HepG2 (cell line): ENCODE data around the gene SYNGAP1. TPM values are rescaled to one million over a fixed set of nuclear protein-coding genes. Genes with fewer than 3 reads are reported as not detected.

Source experiments
- DR1 ChIP-seq: sonication (generic); formaldehyde crosslinking; IDR thresholded peaks from 2 replicates; pipeline ENCODE4 v1.8.0; 2021; ENCODE audit warnings: mild to moderate bottlenecking, missing genetic modification reagents, inconsistent platforms
- HOXA3 ChIP-seq: sonication (generic); formaldehyde crosslinking; IDR thresholded peaks from 2 replicates; pipeline ENCODE4 v1.5.0; 2020; ENCODE audit warnings: missing genetic modification reagents
- IRX3 ChIP-seq: sonication (generic); formaldehyde crosslinking; IDR thresholded peaks from 2 replicates; pipeline ENCODE4 v1.8.1; 2023; ENCODE audit warnings: mild to moderate bottlenecking, low read depth, missing genetic modification reagents, borderline replicate concordance
- LCORL ChIP-seq, 2 experiments: fragments of 450-650 bp in 1 of 2; sonication (generic) in 1 of 2; formaldehyde crosslinking in 1 of 2; IDR thresholded peaks; 2 replicates each; pipeline versions ENCODE4 v1.5.0 to v1.6.1; 2017 to 2020; ENCODE audit warnings: antibody characterized with exemption in 1 of 2, missing genetic modification reagents in 1 of 2
- MLXIP ChIP-seq: sonication (generic); formaldehyde crosslinking; IDR thresholded peaks from 2 replicates; pipeline ENCODE4 v1.9.0; 2021; ENCODE audit warnings: missing genetic modification reagents, borderline replicate concordance
- NR3C1 ChIP-seq: sonication (generic); formaldehyde crosslinking; IDR thresholded peaks from 2 replicates; pipeline ENCODE4 v1.4.0; 2020; ENCODE audit warnings: missing genetic modification reagents
- SRSF1 ChIP-seq: fragments of 200-400 bp; formaldehyde crosslinking; optimal IDR thresholded peaks from 2 replicates; pipeline ENCODE3; 2017; ENCODE audit warnings: mild to moderate bottlenecking, low read depth, low read length, moderate library complexity
- SRSF4 ChIP-seq: fragments of 200-400 bp; formaldehyde crosslinking; IDR thresholded peaks from one replicate; pipeline ENCODE4 v1.6.1; 2018; ENCODE audit warnings: mild to moderate bottlenecking, low read depth, low read length, moderate library complexity; ENCODE audit not compliant: poor library complexity, severe bottlenecking
- SYNCRIP ChIP-seq: fragments of 200-400 bp; formaldehyde crosslinking; IDR thresholded peaks from 2 replicates; pipeline ENCODE4 v1.6.1; 2018; ENCODE audit warnings: mild to moderate bottlenecking, low read depth, low read length; ENCODE audit not compliant: insufficient read depth
- ZNF24 ChIP-seq: fragments of 450-650 bp; IDR thresholded peaks from 2 replicates; pipeline ENCODE4 v1.6.1; 2017; ENCODE audit warnings: antibody characterized with exemption, mild to moderate bottlenecking
- ZSCAN29 ChIP-seq: sonication (generic); formaldehyde crosslinking; conservative IDR thresholded peaks from 2 replicates; pipeline ENCODE4 v1.4.0; 2020; ENCODE audit warnings: mild to moderate bottlenecking, missing genetic modification reagents
- polyA plus RNA-seq, 8 experiments: library from polyadenylated mRNA; depleted of rRNA in 3 of 8; stranded (reverse) in 7 of 8; unstranded in 1 of 8; fragments of >200 nt; fragmentation: Illumina TruSeq in 4 of 8; extraction: Trizol in 4 of 8; gene quantifications; 2 replicates each; pipeline versions ENCODE4 v1.2.1 to v1.2.3, GENCODE V29; 2011 to 2016; ENCODE audit warnings: low read depth in 4 of 8, missing spikeins in 1 of 8, mixed read lengths in 1 of 8; ENCODE audit not compliant: insufficient read depth in 1 of 8
- total RNA-seq, 5 experiments: library from RNA; depleted of rRNA; stranded (reverse); fragments of >200 nt; fragmentation: Illumina TruSeq; extraction: Trizol; gene quantifications; 2 replicates each; pipeline ENCODE4 v1.2.3, GENCODE V29; 2016; ENCODE audit warnings: low read depth in 1 of 5
- TF ChIP-seq, protein P1 (sequence below): sonication (generic); formaldehyde crosslinking; conservative IDR thresholded peaks from 2 replicates; pipeline ENCODE4 v1.8.1; 2023; ENCODE audit warnings: missing genetic modification reagents
- TF ChIP-seq, protein P2 (sequence below): sonication (generic); formaldehyde crosslinking; IDR thresholded peaks from 2 replicates; pipeline ENCODE4 v1.5.1; 2020; ENCODE audit warnings: mild to moderate bottlenecking, missing genetic modification reagents, borderline replicate concordance
- TF ChIP-seq, protein P3 (sequence below): sonication (generic); formaldehyde crosslinking; IDR thresholded peaks from 2 replicates; pipeline ENCODE4 v1.9.0; 2021; ENCODE audit warnings: missing genetic modification reagents, mild to moderate bottlenecking, borderline replicate concordance

SYNGAP1 gene
- total and polyA plus RNA-seq, 2 of the 13 experiments (the other 11 are each of a cell fraction or from before 2014, with no cell fraction given), result 0.75 to 1.1 TPM

DNA sequence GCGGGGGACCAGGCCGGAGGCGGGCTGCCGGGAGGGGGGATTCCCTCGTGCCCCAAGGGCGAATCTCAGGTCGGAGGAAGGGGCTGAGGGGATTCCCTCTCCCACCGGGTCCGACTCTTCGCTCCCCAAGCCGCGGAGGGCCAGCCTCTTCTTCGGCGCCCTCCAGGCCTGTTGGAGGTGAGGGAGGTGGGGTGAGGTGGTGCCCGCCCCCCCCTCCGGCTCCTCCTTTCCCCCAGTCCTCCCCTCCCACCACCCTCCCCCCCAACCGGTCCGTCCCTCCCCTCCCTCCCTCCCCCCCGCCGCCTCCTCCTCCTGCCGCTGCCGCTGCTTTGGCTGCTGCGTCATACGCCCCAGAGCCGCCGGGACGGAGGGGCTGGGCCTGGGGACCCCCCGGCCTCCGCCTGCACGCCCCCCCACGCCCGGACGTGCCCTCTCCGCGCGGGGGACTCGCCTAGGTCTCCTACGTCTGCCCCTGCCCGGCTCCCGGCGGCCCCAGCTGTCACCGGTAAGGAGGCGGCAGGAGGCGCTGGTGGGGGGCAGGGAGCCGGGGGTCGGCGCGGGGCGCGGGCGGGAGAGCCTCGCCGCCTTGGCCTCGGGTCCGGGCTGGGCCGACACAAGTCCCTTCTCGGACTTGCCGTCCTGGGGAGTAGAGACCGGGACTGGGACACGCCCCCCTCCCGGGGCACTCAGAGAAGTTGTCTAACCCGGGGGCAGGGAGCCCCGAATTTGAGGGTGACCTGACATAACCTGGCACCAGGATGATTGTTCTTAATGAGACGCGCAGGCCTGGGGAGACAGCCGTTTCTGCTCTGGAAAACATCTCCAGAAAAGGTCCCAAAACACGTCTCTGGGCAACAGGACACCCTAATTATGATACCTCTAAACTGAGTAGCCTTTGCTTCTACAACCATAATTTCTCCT lies 8.9 kb upstream of the SYNGAP1 start, which contains the start of gene PHF1 (continued):
- TF ChIP-seq, protein P1, sequence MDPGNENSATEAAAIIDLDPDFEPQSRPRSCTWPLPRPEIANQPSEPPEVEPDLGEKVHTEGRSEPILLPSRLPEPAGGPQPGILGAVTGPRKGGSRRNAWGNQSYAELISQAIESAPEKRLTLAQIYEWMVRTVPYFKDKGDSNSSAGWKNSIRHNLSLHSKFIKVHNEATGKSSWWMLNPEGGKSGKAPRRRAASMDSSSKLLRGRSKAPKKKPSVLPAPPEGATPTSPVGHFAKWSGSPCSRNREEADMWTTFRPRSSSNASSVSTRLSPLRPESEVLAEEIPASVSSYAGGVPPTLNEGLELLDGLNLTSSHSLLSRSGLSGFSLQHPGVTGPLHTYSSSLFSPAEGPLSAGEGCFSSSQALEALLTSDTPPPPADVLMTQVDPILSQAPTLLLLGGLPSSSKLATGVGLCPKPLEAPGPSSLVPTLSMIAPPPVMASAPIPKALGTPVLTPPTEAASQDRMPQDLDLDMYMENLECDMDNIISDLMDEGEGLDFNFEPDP (CRISPR knock-in tag), result no peak
- TF ChIP-seq, protein P2, sequence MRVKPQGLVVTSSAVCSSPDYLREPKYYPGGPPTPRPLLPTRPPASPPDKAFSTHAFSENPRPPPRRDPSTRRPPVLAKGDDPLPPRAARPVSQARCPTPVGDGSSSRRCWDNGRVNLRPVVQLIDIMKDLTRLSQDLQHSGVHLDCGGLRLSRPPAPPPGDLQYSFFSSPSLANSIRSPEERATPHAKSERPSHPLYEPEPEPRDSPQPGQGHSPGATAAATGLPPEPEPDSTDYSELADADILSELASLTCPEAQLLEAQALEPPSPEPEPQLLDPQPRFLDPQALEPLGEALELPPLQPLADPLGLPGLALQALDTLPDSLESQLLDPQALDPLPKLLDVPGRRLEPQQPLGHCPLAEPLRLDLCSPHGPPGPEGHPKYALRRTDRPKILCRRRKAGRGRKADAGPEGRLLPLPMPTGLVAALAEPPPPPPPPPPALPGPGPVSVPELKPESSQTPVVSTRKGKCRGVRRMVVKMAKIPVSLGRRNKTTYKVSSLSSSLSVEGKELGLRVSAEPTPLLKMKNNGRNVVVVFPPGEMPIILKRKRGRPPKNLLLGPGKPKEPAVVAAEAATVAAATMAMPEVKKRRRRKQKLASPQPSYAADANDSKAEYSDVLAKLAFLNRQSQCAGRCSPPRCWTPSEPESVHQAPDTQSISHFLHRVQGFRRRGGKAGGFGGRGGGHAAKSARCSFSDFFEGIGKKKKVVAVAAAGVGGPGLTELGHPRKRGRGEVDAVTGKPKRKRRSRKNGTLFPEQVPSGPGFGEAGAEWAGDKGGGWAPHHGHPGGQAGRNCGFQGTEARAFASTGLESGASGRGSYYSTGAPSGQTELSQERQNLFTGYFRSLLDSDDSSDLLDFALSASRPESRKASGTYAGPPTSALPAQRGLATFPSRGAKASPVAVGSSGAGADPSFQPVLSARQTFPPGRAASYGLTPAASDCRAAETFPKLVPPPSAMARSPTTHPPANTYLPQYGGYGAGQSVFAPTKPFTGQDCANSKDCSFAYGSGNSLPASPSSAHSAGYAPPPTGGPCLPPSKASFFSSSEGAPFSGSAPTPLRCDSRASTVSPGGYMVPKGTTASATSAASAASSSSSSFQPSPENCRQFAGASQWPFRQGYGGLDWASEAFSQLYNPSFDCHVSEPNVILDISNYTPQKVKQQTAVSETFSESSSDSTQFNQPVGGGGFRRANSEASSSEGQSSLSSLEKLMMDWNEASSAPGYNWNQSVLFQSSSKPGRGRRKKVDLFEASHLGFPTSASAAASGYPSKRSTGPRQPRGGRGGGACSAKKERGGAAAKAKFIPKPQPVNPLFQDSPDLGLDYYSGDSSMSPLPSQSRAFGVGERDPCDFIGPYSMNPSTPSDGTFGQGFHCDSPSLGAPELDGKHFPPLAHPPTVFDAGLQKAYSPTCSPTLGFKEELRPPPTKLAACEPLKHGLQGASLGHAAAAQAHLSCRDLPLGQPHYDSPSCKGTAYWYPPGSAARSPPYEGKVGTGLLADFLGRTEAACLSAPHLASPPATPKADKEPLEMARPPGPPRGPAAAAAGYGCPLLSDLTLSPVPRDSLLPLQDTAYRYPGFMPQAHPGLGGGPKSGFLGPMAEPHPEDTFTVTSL (CRISPR knock-in tag), result no peak
- TF ChIP-seq SRSF1 (no peak), DR1 (CRISPR knock-in tag) (no peak), SRSF4 (no peak), MLXIP (CRISPR knock-in tag) (no peak), IRX3 (CRISPR knock-in tag) (no peak; the same call in none of the 2 replicates), ZSCAN29 (no peak), SYNCRIP (no peak), ZNF24 (no peak), HOXA3 (CRISPR knock-in tag) (no peak), NR3C1 (CRISPR knock-in tag) (no peak), LCORL (IDR thresholded peaks at IDR 0.05) (no peak), LCORL (CRISPR knock-in tag; IDR thresholded peaks at IDR 0.05) (no peak)
- TF ChIP-seq, protein P3, sequence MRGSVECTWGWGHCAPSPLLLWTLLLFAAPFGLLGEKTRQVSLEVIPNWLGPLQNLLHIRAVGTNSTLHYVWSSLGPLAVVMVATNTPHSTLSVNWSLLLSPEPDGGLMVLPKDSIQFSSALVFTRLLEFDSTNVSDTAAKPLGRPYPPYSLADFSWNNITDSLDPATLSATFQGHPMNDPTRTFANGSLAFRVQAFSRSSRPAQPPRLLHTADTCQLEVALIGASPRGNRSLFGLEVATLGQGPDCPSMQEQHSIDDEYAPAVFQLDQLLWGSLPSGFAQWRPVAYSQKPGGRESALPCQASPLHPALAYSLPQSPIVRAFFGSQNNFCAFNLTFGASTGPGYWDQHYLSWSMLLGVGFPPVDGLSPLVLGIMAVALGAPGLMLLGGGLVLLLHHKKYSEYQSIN, result no peak
